Upper lobe of left lung (tissue), 6 donors: ENCODE data around the gene ZNF799. TPM values are rescaled to one million over a fixed set of nuclear protein-coding genes. Genes with fewer than 3 reads are reported as not detected.

Experiments used
- ATAC-seq, 2 donors: fragments of 200-7000 bp; cut with Tn5 transposase; one replicate each; pipeline ENCODE4 v1.9.1; 2022; ENCODE audit warnings: mild to moderate bottlenecking in 2 of 2, moderate library complexity in 2 of 2; ENCODE audit not compliant: low FRiP score in 2 of 2
- DNase-seq, 2 donors: peaks; one replicate each; pipeline ENCODE4 v3.0.0-alpha.2; 2019 to 2020
- H3K27ac ChIP-seq, 4 donors: fragments of 200-600 bp; sonication (generic); one replicate each; pipeline ENCODE4 v1.5.1; 2016 to 2019
- H3K27me3 ChIP-seq, 4 donors: fragments of 200-600 bp; sonication (generic); one replicate each; pipeline ENCODE4 v1.5.1; 2017 to 2019
- H3K36me3 ChIP-seq, 4 donors: fragments of 200-600 bp; sonication (generic); one replicate each; pipeline ENCODE4 v1.5.1; 2016 to 2019
- H3K4me1 ChIP-seq, 4 donors: fragments of 200-600 bp; sonication (generic); one replicate each; pipeline ENCODE4 v1.5.1; 2018 to 2019
- H3K4me3 ChIP-seq, 4 donors: fragments of 200-600 bp; sonication (generic); one replicate each; pipeline ENCODE4 v1.5.1; 2017 to 2019; ENCODE audit warnings: mild to moderate bottlenecking in 2 of 4, moderate library complexity in 1 of 4
- H3K9me3 ChIP-seq, 4 donors: fragments of 200-600 bp; sonication (generic); one replicate each; pipeline ENCODE4 v1.5.1; 2018 to 2019
- CTCF ChIP-seq, 6 experiments: fragments of 450-650 bp in 4 of 6; fragments of 200-600 bp in 2 of 6; sonication (generic) in 2 of 6; IDR thresholded peaks; one replicate each; pipeline ENCODE4 v1.5.1; 2016 to 2019; ENCODE audit warnings: antibody characterized with exemption in 6 of 6
- EP300 ChIP-seq, 4 donors: sonication (generic); formaldehyde crosslinking; IDR thresholded peaks; one replicate each; pipeline ENCODE4 v1.5.1; 2017; ENCODE audit warnings: antibody characterized with exemption in 4 of 4, control low read depth in 2 of 4
- POLR2A ChIP-seq, 4 donors: fragments of 450-650 bp; IDR thresholded peaks; one replicate each; pipeline ENCODE4 v1.5.1; 2016 to 2017; ENCODE audit warnings: antibody characterized with exemption in 4 of 4, mild to moderate bottlenecking in 2 of 4
- POLR2AphosphoS5 ChIP-seq, 2 donors: sonication (generic); formaldehyde crosslinking; IDR thresholded peaks; one replicate each; pipeline ENCODE4 v1.5.1; 2017; ENCODE audit warnings: antibody characterized with exemption in 2 of 2
- WGBS, 2 donors: methylation state at CpG; one replicate each; pipeline ENCODE4 v1.1.5; 2017 to 2018; 5-methylcytosine and 5-hydroxymethylcytosine counted together
- small RNA-seq, 4 donors: library from RNA; depleted of rRNA; stranded (forward); fragments of <200 nt; gene quantifications; one replicate each; pipeline ENCODE3, GENCODE V24; 2016
- total RNA-seq, 6 donors: library from RNA; depleted of rRNA in 4 of 6; stranded (reverse); fragments of >200 nt in 4 of 6; gene quantifications; one replicate each; pipeline versions ENCODE4 v1.1.0 to v1.2.1, GENCODE V29; 2016 to 2021
- donor health status: DM: no; HTN: no; CAD: no; lungs with moderate emphysema.
- donor health status: DM: no; HTN: yes; CAD: no; lungs with severe emphysema.

Gene ZNF799
- total RNA-seq, 6 donors from 2014 or later, result 3.1 to 7.6 (median 5.4) TPM

- Histone ChIP-seq H3K4me1 (no peaks in the 10 kb centered on the region), H3K4me3 (no peak overlapping the region), H3K27me3 (no peaks in the 10 kb centered on the region), H3K27ac (no peak overlapping the region), H3K36me3 (peaks cover 6 to 27% (median 23%) of the 10 kb centered on the region in 4 donors), H3K9me3 (peaks cover 25 to 69% (median 48%) of the 10 kb centered on the region in 4 donors)
- TF ChIP-seq POLR2AphosphoS5 (IDR thresholded peaks at IDR 0.05) (no peak), CTCF (IDR thresholded peaks at IDR 0.05) (peak in 1 of 6 experiments; percentile 7)
- no peak for ATAC-seq
- no peak for DNase-seq
- WGBS, 2 donors, result 62 to 68% methylated on average over 2 of the region's 2 CpGs
These were observed 54.2 kb downstream of the ZNF799 start for GRCh38 chr19:12346896-12347295.

- DNase-seq (no peak), ATAC-seq (no peak)
- no peak overlapping the region for H3K27ac ChIP-seq
- peaks cover 8 to 57% (median 32%) of the 10 kb centered on the region in 4 donors for H3K9me3 ChIP-seq
- 92 to 98% methylated on average over 1 of the region's 1 CpG for WGBS, 2 donors
- no peaks in the 10 kb centered on the region for H3K27me3 ChIP-seq
- TF ChIP-seq POLR2AphosphoS5 (IDR thresholded peaks at IDR 0.05) (no peak), POLR2A (IDR thresholded peaks at IDR 0.05) (no peak), EP300 (IDR thresholded peaks at IDR 0.05) (no peak)
- no peaks in the 10 kb centered on the region for H3K4me1 ChIP-seq
- H3K36me3 ChIP-seq, result peaks cover 0 to 10% (median 7%) of the 10 kb centered on the region in 4 donors
- H3K4me3 ChIP-seq, result no peak overlapping the region
These were observed 55.9 kb downstream of the ZNF799 start for GRCh38 chr19:12345197-12345596.

Small RNAs within 50 kb of the gene (small RNA-seq; reads per million reads assigned to genes)
- gene RPS29P23, result 0 reads per million in 4 donors

Other genes with a start within 250 kb of the ZNF799 start
- 1 to 10 TPM; 3.0 to 9.8 (median 5.0) TPM for gene ZNF625, start 244.5 kb downstream of the ZNF799 start, total RNA-seq
- gene ZNF136, start 238.2 kb downstream of the ZNF799 start, total RNA-seq, result 10 to 100 TPM in 2 of 6 donors, 1 to 10 TPM in 4; 5.7 to 15.2 (median 9.2) TPM
- gene ZNF44, start 106.4 kb downstream of the ZNF799 start, total RNA-seq, result 10 to 100 TPM; 10.2 to 22.4 (median 16.5) TPM
- 10 to 100 TPM in 1 of 6 donors, 1 to 10 TPM in 5; 2.0 to 21.0 (median 4.3) TPM for gene ZNF563, start 67.6 kb downstream of the ZNF799 start, total RNA-seq
- gene ZNF442, start 35.6 kb downstream of the ZNF799 start, total RNA-seq, result 1 to 10 TPM in 5 of 6 donors, under 1 TPM in 1; 0.33 to 6.3 (median 2.1) TPM
- 1 to 10 TPM; 2.7 to 9.4 (median 4.2) TPM for gene ZNF443, start 39.8 kb upstream of the ZNF799 start, total RNA-seq
- 10 to 100 TPM in 1 of 6 donors, 1 to 10 TPM in 5; 1.9 to 11.2 (median 2.5) TPM for gene ZNF709, start 83.5 kb upstream of the ZNF799 start, total RNA-seq
- 10 to 100 TPM in 4 of 6 donors, 1 to 10 TPM in 2; 5.0 to 28.3 (median 12.2) TPM for gene ZNF564, start 150.2 kb upstream of the ZNF799 start, total RNA-seq
- 10 to 100 TPM in 2 of 6 donors, 1 to 10 TPM in 4; 4.3 to 11.6 (median 9.0) TPM for gene ZNF490, start 209.5 kb upstream of the ZNF799 start, total RNA-seq
- gene ZNF791, start 209.6 kb upstream of the ZNF799 start, total RNA-seq, result 10 to 100 TPM; 12.6 to 29.3 (median 21.9) TPM